ENCODE measurements around the gene VPS26B.
"Not testable (repeated sequence)": the region's sequence is repeated elsewhere in the genome, so short reads cannot be mapped to it uniquely, and the experiment has no call there.

Gene VPS26B

DNA sequence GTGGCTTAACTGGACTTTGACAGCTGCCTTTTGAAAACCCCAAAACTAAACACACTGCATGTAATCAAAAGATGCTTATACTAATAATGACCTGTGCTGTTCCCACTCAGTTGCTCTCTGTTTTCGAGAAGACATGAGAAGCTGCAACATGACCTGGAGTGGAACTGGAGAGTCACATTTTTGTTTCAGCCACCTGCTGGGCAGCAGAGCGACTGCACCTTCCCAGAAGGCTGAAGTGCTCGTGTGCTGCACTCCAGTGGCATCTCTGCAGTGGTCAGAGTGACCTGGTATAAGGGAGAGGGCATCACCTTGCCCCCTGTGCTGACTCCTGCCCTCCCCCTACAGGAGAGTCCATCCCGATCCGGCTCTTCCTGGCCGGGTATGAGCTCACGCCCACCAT lies 20.1 kb downstream of the VPS26B start:
- Mint-ChIP-seq H3K4me1 (no peaks in the 10 kb centered on the region), H3K36me3 (peaks cover 53% of the 10 kb centered on the region), H3K9me3 (no peaks in the 10 kb centered on the region), H3K4me3 (no peak overlapping the region), H3K27ac (no peak overlapping the region), H3K27me3 (no peaks in the 10 kb centered on the region)
- ATAC-seq = peak; percentile 69

DNA sequence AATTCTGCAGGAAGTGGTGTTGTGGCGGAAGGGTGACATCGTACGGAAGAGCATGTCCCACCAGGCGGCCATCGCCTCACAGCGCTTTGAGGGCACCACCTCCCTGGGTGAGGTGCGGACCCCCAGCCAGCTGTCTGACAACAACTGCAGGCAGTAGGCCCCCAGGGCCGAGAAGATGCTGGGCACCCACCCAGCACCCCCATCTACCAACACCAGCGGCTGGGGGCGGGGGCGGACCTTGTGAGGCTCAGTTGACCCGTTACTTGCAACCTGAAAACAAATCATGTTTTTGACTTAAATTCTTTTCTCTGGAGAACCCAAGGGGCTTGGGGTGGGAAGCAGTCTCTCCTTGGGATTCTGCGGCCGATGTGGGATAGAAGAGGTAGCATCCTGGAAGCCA lies 21.0 kb downstream of the VPS26B start:
- H3K27me3 Mint-ChIP-seq = no peaks in the 10 kb centered on the region
- H3K4me1 Mint-ChIP-seq = no peaks in the 10 kb centered on the region
- H3K36me3 Mint-ChIP-seq = peaks cover 53% of the 10 kb centered on the region
- no peak overlapping the region for H3K27ac Mint-ChIP-seq
- no peaks in the 10 kb centered on the region for H3K9me3 Mint-ChIP-seq
- H3K4me3 Mint-ChIP-seq = no peak overlapping the region
- no peak for ATAC-seq

DNA sequence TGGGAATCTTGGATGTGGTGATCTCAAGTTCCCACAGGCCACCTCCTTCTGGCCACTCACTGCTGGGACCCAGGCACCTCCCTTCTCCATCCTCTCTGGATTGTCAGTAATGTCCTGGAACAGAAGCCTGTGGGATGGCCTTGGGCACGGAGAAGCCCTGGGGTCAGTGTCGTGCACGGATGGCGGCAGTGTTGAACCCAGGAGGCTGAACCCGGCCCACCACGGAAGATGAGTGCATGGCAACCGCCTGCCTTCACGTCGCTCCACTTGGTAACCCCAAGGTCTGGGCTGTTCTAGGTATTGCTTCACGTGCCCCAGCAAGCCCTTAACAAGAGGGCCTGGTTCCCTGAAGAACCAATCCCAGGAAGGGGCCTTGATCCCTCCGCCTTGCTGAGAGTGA lies 21.6 kb downstream of the VPS26B start:
- no peaks in the 10 kb centered on the region for H3K4me1 Mint-ChIP-seq
- H3K9me3 Mint-ChIP-seq = no peaks in the 10 kb centered on the region
- no peak for ATAC-seq
- no peak overlapping the region for H3K27ac Mint-ChIP-seq
- H3K27me3 Mint-ChIP-seq = no peaks in the 10 kb centered on the region
- no peak overlapping the region for H3K4me3 Mint-ChIP-seq
- H3K36me3 Mint-ChIP-seq = peaks cover 53% of the 10 kb centered on the region

- Mint-ChIP-seq H3K9me3 (no peaks in the 10 kb centered on the region), H3K4me1 (peaks cover under 1% of the 10 kb centered on the region), H3K27me3 (no peaks in the 10 kb centered on the region), H3K27ac (no peak overlapping the region), H3K36me3 (peaks cover 53% of the 10 kb centered on the region), H3K4me3 (no peak overlapping the region)
- no peak for ATAC-seq
Measured at GRCh38 chr11:134246678-134247077, 22.2 kb downstream of the VPS26B start.

GRCh38 chr11:134248910-134249480 lies 24.5 kb downstream of the VPS26B start:
- Mint-ChIP-seq H3K4me3 (no peak overlapping the region), H3K27ac (no peak overlapping the region), H3K36me3 (peaks cover 36% of the 10 kb centered on the region), H3K4me1 (peaks cover 17% of the 10 kb centered on the region), H3K9me3 (no peaks in the 10 kb centered on the region), H3K27me3 (no peaks in the 10 kb centered on the region)
- no peak for ATAC-seq

- Mint-ChIP-seq H3K4me3 (no peak overlapping the region), H3K4me1 (peaks cover 26% of the 10 kb centered on the region), H3K36me3 (peaks cover 33% of the 10 kb centered on the region), H3K27ac (no peak overlapping the region), H3K27me3 (no peaks in the 10 kb centered on the region), H3K9me3 (no peaks in the 10 kb centered on the region)
- ATAC-seq = no peak
Measured at GRCh38 chr11:134250246-134250645, 25.8 kb downstream of the VPS26B start.

GRCh38 chr11:134250675-134251074 lies 26.2 kb downstream of the VPS26B start:
- ATAC-seq = no peak
- Mint-ChIP-seq H3K36me3 (peaks cover 33% of the 10 kb centered on the region), H3K9me3 (no peaks in the 10 kb centered on the region), H3K27ac (no peak overlapping the region), H3K4me3 (no peak overlapping the region), H3K4me1 (peaks cover 29% of the 10 kb centered on the region), H3K27me3 (no peaks in the 10 kb centered on the region)

DNA sequence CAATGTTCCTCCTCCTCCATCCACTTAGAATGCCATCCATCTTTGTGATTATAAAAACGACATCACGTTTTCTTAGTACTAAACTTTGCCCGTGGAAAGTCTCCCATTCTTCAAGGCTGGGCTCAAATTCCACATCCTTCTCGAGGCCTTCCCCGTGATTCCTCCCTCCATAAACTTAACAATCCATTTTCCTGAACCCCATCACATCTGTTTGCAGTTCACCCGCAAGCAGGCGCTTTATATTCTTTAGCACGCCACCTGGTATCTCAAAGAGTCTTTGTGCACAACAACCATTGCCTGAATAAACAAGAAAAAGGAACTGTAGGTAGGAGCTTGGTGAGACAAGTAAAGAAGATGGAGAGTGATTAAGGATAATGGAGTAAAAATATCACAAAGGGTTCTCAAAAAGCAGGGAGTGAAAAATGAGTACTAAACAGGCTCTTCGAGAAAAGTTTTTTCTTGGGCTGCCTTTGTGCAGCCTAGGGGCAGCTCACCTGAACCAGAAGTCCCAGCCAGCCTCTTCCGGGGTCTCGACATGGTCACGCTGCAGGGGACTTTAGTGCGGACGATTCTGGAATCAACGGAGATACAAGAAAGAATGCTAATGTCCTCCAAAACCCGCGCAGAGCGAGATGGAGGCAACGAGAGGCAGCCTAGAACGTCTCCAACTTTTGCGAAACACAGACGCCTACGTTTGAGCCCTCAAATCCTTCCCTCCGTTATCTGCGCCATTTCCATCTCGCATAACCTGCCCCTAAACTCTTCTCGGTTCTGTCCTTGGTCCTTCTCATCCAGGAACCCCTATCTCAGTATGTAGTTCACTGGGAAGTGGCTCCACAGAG lies 28.1 kb downstream of the VPS26B start:
- H3K9me3 Mint-ChIP-seq = no peaks in the 10 kb centered on the region
- ATAC-seq = peak; percentile 49
- H3K27me3 Mint-ChIP-seq = no peaks in the 10 kb centered on the region
- peak overlapping the region; percentile 95 for H3K4me3 Mint-ChIP-seq
- peaks cover 34% of the 10 kb centered on the region for H3K4me1 Mint-ChIP-seq
- H3K27ac Mint-ChIP-seq = peak overlapping the region; percentile 92
- peaks cover 18% of the 10 kb centered on the region for H3K36me3 Mint-ChIP-seq

GRCh38 chr11:134253188-134253993 lies 28.9 kb downstream of the VPS26B start, which contains the start of the genes ACAD8 and THYN1:
Gene ACAD8, plus strand, starts transcription at chr11:134253568. Its CDS starts 33 bp downstream, at chr11:134253601.
Gene THYN1, minus strand, starts transcription at chr11:134253352. Its CDS starts 470 bp downstream, at chr11:134252882.
- Mint-ChIP-seq H3K9me3 (no peaks in the 10 kb centered on the region), H3K27me3 (no peaks in the 10 kb centered on the region), H3K36me3 (peaks cover 15% of the 10 kb centered on the region), H3K4me3 (peak within 1 kb of the TSS; percentile 95), H3K27ac (peak within 1 kb of the TSS; percentile 92), H3K4me1 (peaks cover 34% of the 10 kb centered on the region)
- ATAC-seq = peak; percentile 100

GRCh38 chr11:134254433-134255183 lies 30.1 kb downstream of the VPS26B start:
- H3K36me3 Mint-ChIP-seq = peaks cover 15% of the 10 kb centered on the region
- no peaks in the 10 kb centered on the region for H3K27me3 Mint-ChIP-seq
- H3K4me1 Mint-ChIP-seq = peaks cover 34% of the 10 kb centered on the region
- H3K4me3 Mint-ChIP-seq = peak overlapping the region; percentile 95
- no peak for ATAC-seq
- H3K27ac Mint-ChIP-seq = peak overlapping the region; percentile 92
- no peaks in the 10 kb centered on the region for H3K9me3 Mint-ChIP-seq

GRCh38 chr11:134255184-134255561 lies 30.7 kb downstream of the VPS26B start:
- H3K27ac Mint-ChIP-seq, H3K9me3 Mint-ChIP-seq, H3K27me3 Mint-ChIP-seq, ATAC-seq, H3K4me3 Mint-ChIP-seq: not testable (repeated sequence)
- Mint-ChIP-seq H3K4me1 (peaks cover 34% of the 10 kb centered on the region), H3K36me3 (peaks cover 20% of the 10 kb centered on the region)

- Mint-ChIP-seq H3K4me1 (peaks cover 36% of the 10 kb centered on the region), H3K36me3 (peaks cover 32% of the 10 kb centered on the region), H3K4me3 (no peak overlapping the region), H3K27me3 (no peaks in the 10 kb centered on the region), H3K9me3 (no peaks in the 10 kb centered on the region), H3K27ac (no peak overlapping the region)
- ATAC-seq = no peak
Measured at GRCh38 chr11:134257101-134257500, 32.6 kb downstream of the VPS26B start.

DNA sequence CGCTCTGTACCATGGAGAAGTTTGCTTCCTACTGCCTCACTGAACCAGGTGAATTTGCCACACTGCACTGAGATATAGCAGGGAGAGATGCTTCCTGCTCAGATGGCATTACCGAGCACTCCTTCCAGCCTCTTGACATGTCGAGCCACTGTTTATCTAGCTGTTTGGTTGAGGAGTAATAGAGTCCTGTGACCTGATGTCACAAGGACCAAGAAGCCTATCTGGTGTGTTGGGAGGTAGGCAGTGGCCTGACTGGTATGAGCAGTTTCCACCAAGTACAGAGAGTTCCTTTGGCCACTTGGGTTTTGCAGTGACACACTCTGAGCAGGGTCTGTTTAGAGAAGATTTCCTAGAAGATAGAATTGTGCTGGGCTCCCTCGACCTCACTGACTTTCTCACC lies 34.1 kb downstream of the VPS26B start:
- Mint-ChIP-seq H3K36me3 (peaks cover 42% of the 10 kb centered on the region), H3K4me3 (no peak overlapping the region), H3K4me1 (peaks cover 25% of the 10 kb centered on the region), H3K27ac (no peak overlapping the region), H3K27me3 (no peaks in the 10 kb centered on the region), H3K9me3 (no peaks in the 10 kb centered on the region)
- ATAC-seq = no peak

GRCh38 chr11:134260503-134260902 lies 36.0 kb downstream of the VPS26B start:
- peak overlapping the region; percentile 16 for H3K27ac Mint-ChIP-seq
- ATAC-seq = no peak

DNA sequence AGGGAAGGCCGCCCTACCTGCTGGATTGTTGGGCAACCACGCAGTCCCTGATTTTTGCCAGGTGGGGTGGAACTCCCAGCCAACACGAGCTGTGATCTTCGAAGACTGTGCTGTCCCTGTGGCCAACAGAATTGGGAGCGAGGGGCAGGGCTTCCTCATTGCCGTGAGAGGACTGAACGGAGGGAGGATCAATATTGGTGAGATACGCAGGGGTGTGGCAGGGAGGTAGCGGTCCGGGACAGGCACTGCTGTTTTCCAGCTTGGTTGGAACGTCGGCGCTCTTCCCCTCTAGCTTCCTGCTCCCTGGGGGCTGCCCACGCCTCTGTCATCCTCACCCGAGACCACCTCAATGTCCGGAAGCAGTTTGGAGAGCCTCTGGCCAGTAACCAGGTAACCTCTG lies 36.5 kb downstream of the VPS26B start:
- no peak for ATAC-seq
- Mint-ChIP-seq H3K27ac (no peak overlapping the region), H3K27me3 (no peaks in the 10 kb centered on the region), H3K4me1 (peaks cover 9% of the 10 kb centered on the region), H3K9me3 (no peaks in the 10 kb centered on the region), H3K4me3 (no peak overlapping the region), H3K36me3 (peaks cover 45% of the 10 kb centered on the region)

More at GRCh38 chr11:134260503-134260902, 36.0 kb downstream of the VPS26B start:
- Mint-ChIP-seq H3K36me3 (peaks cover 45% of the 10 kb centered on the region), H3K4me3 (no peak overlapping the region), H3K9me3 (no peaks in the 10 kb centered on the region), H3K27me3 (no peaks in the 10 kb centered on the region), H3K4me1 (peaks cover 13% of the 10 kb centered on the region)
